Measurements from ENCODE around the gene SF3B2.
"Not testable (repeated sequence)": the region's sequence is repeated elsewhere in the genome, so short reads cannot be mapped to it uniquely, and the experiment has no call there.

SF3B2 gene

GRCh38 chr11:66020212-66020611, 32.0 kb upstream of the SF3B2 start:
- DNase-seq, result no peak

GRCh38 chr11:66020618-66021357, 31.4 kb upstream of the SF3B2 start:
- DNase-seq, result no peak

GRCh38 chr11:66022401-66023185, 29.6 kb upstream of the SF3B2 start:
- peak; percentile 87 for DNase-seq

- not testable (repeated sequence) for DNase-seq
These were observed 29.1 kb upstream of the SF3B2 start for GRCh38 chr11:66023186-66023440.

GRCh38 chr11:66026017-66026529, 26.1 kb upstream of the SF3B2 start, which contains the start of gene CATSPER1:
CATSPER1 (minus strand) TSS chr11:66026479; CDS start chr11:66026379, 100 bp downstream.
- DNase-seq, result no peak

- no peak for DNase-seq
These were observed 19.0 kb upstream of the SF3B2 start for GRCh38 chr11:66032957-66033735.

GRCh38 chr11:66035653-66036333, 16.4 kb upstream of the SF3B2 start:
- no peak for DNase-seq

GRCh38 chr11:66036334-66036710, 15.8 kb upstream of the SF3B2 start:
- no peak for DNase-seq

- DNase-seq, result no peak
These were observed 14.8 kb upstream of the SF3B2 start for GRCh38 chr11:66037327-66037726.

GRCh38 chr11:66039765-66040164, 12.4 kb upstream of the SF3B2 start:
- no peak for DNase-seq

- DNase-seq, result no peak
These were observed 9.8 kb upstream of the SF3B2 start for GRCh38 chr11:66042227-66042995.

- no peak for DNase-seq
These were observed 8.9 kb upstream of the SF3B2 start for GRCh38 chr11:66042996-66043906.

GRCh38 chr11:66044757-66045156, 7.4 kb upstream of the SF3B2 start:
- no peak for DNase-seq

- DNase-seq, result peak; percentile 88
These were observed 7.0 kb upstream of the SF3B2 start for GRCh38 chr11:66045177-66045639.

- no peak for DNase-seq
These were observed 5.3 kb upstream of the SF3B2 start for GRCh38 chr11:66046901-66047300.

GRCh38 chr11:66047541-66048365, 4.4 kb upstream of the SF3B2 start:
- DNase-seq, result no peak

- DNase-seq, result no peak
These were observed 3.4 kb upstream of the SF3B2 start, which contains the start of gene GAL3ST3 for GRCh38 chr11:66048547-66049323. GAL3ST3 (minus strand) TSS chr11:66049161; CDS start chr11:66045415, 3,746 bp downstream.

- no peak for DNase-seq
These were observed 1.5 kb upstream of the SF3B2 start for GRCh38 chr11:66050581-66051231.

Measured in activated CD4-positive, CD25-positive, alpha-beta regulatory T cell treated with anti-CD3 and anti-CD28 coated beads, Interleukin-2, amount 50 U/mL, for 72 hours (primary cell).